ENCODE results near the gene ARID5B. TPM values are rescaled to one million over a fixed set of nuclear protein-coding genes. Genes with fewer than 3 reads are reported as not detected.

Gene ARID5B
- polyA plus RNA-seq, 3 donors: 1.00 to 2.5 (median 1.5) TPM

GRCh38 chr10:61899069-61899531 lies 2.4 kb upstream of the ARID5B start:
- H3K4me3 Mint-ChIP-seq: peak overlapping the region; percentile 88 to 96
- H3K27me3 ChIP-seq (ENCODE audit: control insufficient read depth in 2 of 2, insufficient read depth in 2 of 2, low read length in 2 of 2): no peaks in the 10 kb centered on the region
- H3K4me1 Mint-ChIP-seq: peaks cover 36% of the 10 kb centered on the region
- H3K27ac ChIP-seq (ENCODE audit: low read depth in 1 of 2, low read length in 2 of 2): peak overlapping the region in 1 of 2 donors; percentile 100
- no peak overlapping the region for H2AFZ ChIP-seq (ENCODE audit: insufficient read depth, low read depth, low read length, poor library complexity, severe bottlenecking)
- no CpG with 5 or more reads among the region's 7 CpGs for WGBS (ENCODE audit: insufficient coverage)
- H4K20me1 ChIP-seq (ENCODE audit: insufficient read depth, low read length): no peaks in the 10 kb centered on the region
- TF ChIP-seq CTCF (IDR thresholded peaks at IDR 0.05): no peak
- peaks cover 24% of the 10 kb centered on the region for H3K79me2 ChIP-seq (ENCODE audit: insufficient read depth, low read length)
- H3K36me3 ChIP-seq (replicated peaks in 1 of 2; ENCODE audit: control insufficient read depth in 1 of 2, insufficient read depth in 2 of 2, low read length in 2 of 2): no peaks in the 10 kb centered on the region
- peak; percentile 42 to 83 (median 75) for DNase-seq
- peak overlapping the region; percentile 83 to 96 (median 94) for H3K4me3 ChIP-seq (replicated peaks in 1 of 3; ENCODE audit: low read depth in 2 of 3, low read length in 3 of 3)
- peaks cover 0 to 2% (median 0%) of the 10 kb centered on the region in 7 donors for H3K9me3 Mint-ChIP-seq
- H3K4me1 ChIP-seq (ENCODE audit: control insufficient read depth in 1 of 2, insufficient read depth in 2 of 2, low read length in 2 of 2): peaks cover 38 to 43% of the 10 kb centered on the region in 2 donors
- peak overlapping the region; percentile 99 for H3K4me2 ChIP-seq (replicated peaks; ENCODE audit: extremely low read depth, low read length, poor library complexity, severe bottlenecking)
- H3K9ac ChIP-seq (ENCODE audit: insufficient read depth, low read length, poor library complexity, severe bottlenecking): peak overlapping the region; percentile 83
- H3K27ac Mint-ChIP-seq: peak overlapping the region; percentile 95 to 100 (median 99)
- intact Hi-C loops (cut with micrococcal nuclease): loop anchor here in 1 of 2 donors (10.0 kb wide), 1 partner anchor 356 kb away; no protein-coding TSS in a partner anchor
- peaks cover 0 to 2% (median 0%) of the 10 kb centered on the region in 3 donors for H3K27me3 Mint-ChIP-seq (ENCODE audit: low read depth in 3 of 3)
- H3K36me3 Mint-ChIP-seq: no peaks in the 10 kb centered on the region
- no peaks in the 10 kb centered on the region for H3K9me3 ChIP-seq (replicated peaks in 1 of 2; ENCODE audit: control insufficient read depth in 1 of 2, insufficient read depth in 1 of 2, low read length in 2 of 2)

DNA sequence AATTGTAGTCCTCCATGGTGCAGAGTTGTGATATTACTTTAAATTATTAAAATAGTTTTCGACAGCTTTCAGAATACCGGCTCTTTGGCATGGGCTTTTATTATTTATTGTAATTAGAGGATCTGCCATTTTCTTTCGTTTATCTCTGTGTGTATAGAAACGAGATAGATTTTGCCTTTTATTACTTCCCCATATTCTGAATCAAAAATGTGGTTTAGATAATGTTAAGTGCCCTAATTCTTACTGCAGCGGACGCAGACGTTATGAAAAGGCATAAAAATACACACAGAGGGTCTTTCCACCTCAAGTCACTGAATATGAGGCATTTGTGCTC lies 1.9 kb upstream of the ARID5B start:
- no CpG with 5 or more reads among the region's 7 CpGs for WGBS (ENCODE audit: insufficient coverage)
- Mint-ChIP-seq H3K27ac (peak overlapping the region; percentile 95 to 100 (median 99)), H3K27me3 (ENCODE audit: low read depth in 3 of 3) (peaks cover 0 to 2% (median 0%) of the 10 kb centered on the region in 3 donors), H3K36me3 (no peaks in the 10 kb centered on the region), H3K4me3 (peak overlapping the region; percentile 88 to 96), H3K9me3 (peaks cover 0 to 2% (median 0%) of the 10 kb centered on the region in 7 donors), H3K4me1 (peaks cover 41% of the 10 kb centered on the region)
- H3K4me3 ChIP-seq (replicated peaks in 1 of 3; ENCODE audit: low read depth in 2 of 3, low read length in 3 of 3): peak overlapping the region; percentile 83 to 96 (median 94)
- H3K79me2 ChIP-seq (ENCODE audit: insufficient read depth, low read length): peaks cover 30% of the 10 kb centered on the region
- no peak for TF ChIP-seq CTCF (IDR thresholded peaks at IDR 0.05)
- H3K27me3 ChIP-seq (ENCODE audit: control insufficient read depth in 2 of 2, insufficient read depth in 2 of 2, low read length in 2 of 2): no peaks in the 10 kb centered on the region
- H3K4me1 ChIP-seq (ENCODE audit: control insufficient read depth in 1 of 2, insufficient read depth in 2 of 2, low read length in 2 of 2): peaks cover 43 to 48% of the 10 kb centered on the region in 2 donors
- H3K9me3 ChIP-seq (replicated peaks in 1 of 2; ENCODE audit: control insufficient read depth in 1 of 2, insufficient read depth in 1 of 2, low read length in 2 of 2): no peaks in the 10 kb centered on the region
- H2AFZ ChIP-seq (ENCODE audit: insufficient read depth, low read depth, low read length, poor library complexity, severe bottlenecking): peak overlapping the region; percentile 96
- H3K9ac ChIP-seq (ENCODE audit: insufficient read depth, low read length, poor library complexity, severe bottlenecking): peak overlapping the region; percentile 83
- H3K27ac ChIP-seq (ENCODE audit: low read depth in 1 of 2, low read length in 2 of 2): peak overlapping the region; percentile 85 to 100
- no peaks in the 10 kb centered on the region for H4K20me1 ChIP-seq (ENCODE audit: insufficient read depth, low read length)
- no peak for DNase-seq
- intact Hi-C loops (cut with micrococcal nuclease): loop anchor here in 1 of 2 donors (10.0 kb wide), 1 partner anchor 355 kb away; no protein-coding TSS in a partner anchor
- H3K4me2 ChIP-seq (replicated peaks; ENCODE audit: extremely low read depth, low read length, poor library complexity, severe bottlenecking): peak overlapping the region; percentile 99
- H3K36me3 ChIP-seq (replicated peaks in 1 of 2; ENCODE audit: control insufficient read depth in 1 of 2, insufficient read depth in 2 of 2, low read length in 2 of 2): no peaks in the 10 kb centered on the region
